NCI-H1048 (cell line): Measurements from ENCODE around the gene RNF111.
A peak's percentile ranks its signal among the peaks of the same experiment; 100 is the strongest.

Experiments used
- DNase-seq: peaks from one replicate; lab custom pipeline; 2025; lab: John Stamatoyannopoulos, UW

The RNF111 gene

DNA sequence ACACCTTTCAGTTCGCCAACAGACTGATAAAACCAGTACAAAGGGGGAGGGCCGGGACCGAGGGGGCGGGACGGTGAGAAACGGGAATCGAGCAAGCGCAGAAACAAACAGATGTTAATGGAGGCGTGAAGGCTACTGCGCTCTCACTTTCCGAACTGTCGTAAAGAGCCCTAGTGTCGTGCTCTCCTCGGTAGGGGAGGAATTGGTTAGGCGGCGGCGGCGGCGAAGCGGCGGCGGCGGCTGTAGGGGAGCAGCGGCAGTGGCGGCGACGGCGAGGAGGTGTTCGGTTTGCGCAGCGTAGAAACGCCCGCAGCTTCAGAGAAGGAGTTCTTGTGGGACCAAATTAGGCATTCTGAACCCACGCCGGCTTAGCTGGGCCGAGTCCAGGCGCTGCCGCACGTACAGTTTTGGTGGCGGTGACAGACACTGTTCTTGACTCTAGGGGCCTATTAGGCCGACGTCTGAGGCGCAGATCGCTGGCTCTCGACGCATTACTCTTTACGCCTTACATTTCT lies at the start of gene RNF111:
TSS of gene RNF111 (plus strand) at position 173 of the 515 bp plus-strand sequence. CDS start 43,160 bp downstream, outside the sequence.
- peak; percentile 67 for DNase-seq

GRCh38 chr15:58947179-58947578 lies 40.3 kb upstream of the RNF111 start:
- DNase-seq: no peak

- DNase-seq: peak; percentile 74
These were observed 36.0 kb upstream of the RNF111 start for GRCh38 chr15:58951388-58952007.

DNA sequence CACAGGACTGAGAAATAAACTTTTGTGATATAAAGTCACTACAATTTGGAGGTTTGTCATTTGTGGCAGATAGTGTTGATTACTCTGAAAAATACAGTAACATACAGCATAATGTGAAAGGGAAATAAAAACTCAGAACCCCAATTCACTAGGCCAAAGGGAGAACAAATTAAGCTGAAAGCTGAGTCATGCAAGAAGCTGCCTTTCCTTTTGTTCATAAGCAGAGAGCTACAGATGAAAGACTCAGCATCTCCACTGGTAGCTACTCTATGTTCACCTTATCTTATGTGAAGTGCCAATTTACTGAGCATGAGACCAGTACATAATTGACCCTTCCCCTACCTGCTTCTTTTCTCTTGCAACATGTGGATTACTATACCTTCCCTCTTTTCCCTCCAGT lies 34.7 kb upstream of the RNF111 start:
- no peak for DNase-seq

DNA sequence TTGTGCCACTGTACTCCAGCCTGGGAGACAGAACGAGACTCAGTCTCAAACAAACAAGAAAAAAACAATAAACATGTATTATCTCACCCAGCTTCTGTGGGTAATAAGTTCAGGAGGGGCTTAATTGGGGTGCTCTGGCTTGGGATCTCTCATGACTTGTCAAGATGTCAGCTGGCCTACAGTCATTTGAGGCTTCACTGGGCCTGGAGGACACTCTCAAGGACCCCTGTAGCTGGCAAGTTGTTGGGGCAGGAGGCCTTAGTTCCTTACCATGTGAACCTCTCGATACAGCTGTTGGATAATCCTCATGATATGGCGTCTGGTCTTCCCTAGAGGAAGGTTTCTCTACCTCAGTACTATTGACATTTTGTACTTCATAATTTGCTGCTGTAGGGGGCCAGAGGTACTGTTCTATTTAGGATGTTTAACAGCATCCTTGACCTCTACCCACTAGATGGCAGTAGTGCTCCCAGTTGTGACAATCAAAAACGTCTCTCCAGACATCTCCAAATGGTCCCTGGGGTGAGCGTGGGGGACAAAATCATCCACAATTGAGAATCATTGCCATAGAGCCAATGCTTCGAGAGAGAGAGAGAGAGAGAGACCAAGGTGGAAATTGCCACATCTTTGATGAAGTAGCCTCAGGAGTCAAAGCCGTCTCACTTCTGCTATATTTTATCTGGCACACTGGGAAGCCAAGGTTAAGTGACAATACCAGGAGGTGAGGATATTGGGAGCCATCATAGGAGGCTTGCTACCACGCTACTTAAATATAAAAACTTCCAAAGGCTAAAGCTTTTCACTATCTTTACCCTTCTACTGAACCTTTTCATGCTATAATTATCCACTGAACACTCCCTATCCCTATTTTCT lies 30.1 kb upstream of the RNF111 start:
- no peak for DNase-seq

GRCh38 chr15:58958811-58959210 lies 28.7 kb upstream of the RNF111 start:
- DNase-seq: no peak

DNA sequence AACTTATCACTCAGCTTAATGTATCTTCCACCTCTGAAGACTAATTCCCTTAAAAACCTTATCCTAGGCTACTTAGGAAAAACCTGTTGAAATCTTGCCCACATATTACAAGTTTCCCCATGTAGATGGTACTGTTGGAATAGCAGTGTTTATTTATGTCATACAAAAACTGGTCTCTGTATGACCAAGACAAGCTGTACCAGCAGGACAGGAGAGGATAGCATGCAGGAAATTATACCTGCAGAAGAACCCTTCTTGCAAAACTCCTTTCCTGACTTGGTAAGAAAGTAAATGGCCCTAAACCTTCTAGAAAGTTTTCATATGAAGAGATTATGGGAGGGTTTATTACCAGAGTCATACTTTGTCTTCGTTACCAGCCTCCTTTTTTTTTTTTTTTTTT lies 25.3 kb upstream of the RNF111 start:
- DNase-seq: no peak

- DNase-seq: no peak
These were observed 24.5 kb upstream of the RNF111 start for GRCh38 chr15:58962662-58963565.

GRCh38 chr15:58966698-58967097 lies 20.8 kb upstream of the RNF111 start:
- no peak for DNase-seq

- DNase-seq: no peak
These were observed 20.0 kb upstream of the RNF111 start for GRCh38 chr15:58967479-58967878.

DNA sequence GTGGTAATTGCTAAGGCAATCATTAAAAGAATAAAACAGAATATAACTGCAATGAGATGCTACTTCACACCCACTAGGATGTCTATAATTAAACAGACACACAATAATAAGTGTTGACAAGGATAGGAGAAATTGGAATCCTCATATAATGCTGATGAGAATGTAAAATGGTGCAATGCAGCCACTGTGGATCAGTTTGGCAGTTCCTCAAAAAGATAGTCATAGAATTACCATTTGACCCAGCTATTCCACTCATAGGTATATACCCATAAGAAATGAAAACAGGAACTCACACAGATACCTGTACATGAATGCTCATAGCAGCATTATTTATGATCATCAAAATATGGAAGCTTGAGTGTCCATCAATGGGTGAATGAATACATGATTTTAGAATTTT lies 9.6 kb upstream of the RNF111 start:
- no peak for DNase-seq

- DNase-seq: no peak
These were observed 7.0 kb upstream of the RNF111 start for GRCh38 chr15:58980351-58980939.

- DNase-seq: no peak
These were observed 5.5 kb upstream of the RNF111 start for GRCh38 chr15:58981808-58982475.

- no peak for DNase-seq
These were observed 4.2 kb upstream of the RNF111 start for GRCh38 chr15:58983261-58983660.

GRCh38 chr15:58985443-58985842 lies 2.0 kb upstream of the RNF111 start:
- DNase-seq: no peak

- DNase-seq: no peak
These were observed 427 bp upstream of the RNF111 start for GRCh38 chr15:58987036-58987435.

GRCh38 chr15:58988006-58988785 lies 733 bp downstream of the RNF111 start:
- no peak for DNase-seq

DNA sequence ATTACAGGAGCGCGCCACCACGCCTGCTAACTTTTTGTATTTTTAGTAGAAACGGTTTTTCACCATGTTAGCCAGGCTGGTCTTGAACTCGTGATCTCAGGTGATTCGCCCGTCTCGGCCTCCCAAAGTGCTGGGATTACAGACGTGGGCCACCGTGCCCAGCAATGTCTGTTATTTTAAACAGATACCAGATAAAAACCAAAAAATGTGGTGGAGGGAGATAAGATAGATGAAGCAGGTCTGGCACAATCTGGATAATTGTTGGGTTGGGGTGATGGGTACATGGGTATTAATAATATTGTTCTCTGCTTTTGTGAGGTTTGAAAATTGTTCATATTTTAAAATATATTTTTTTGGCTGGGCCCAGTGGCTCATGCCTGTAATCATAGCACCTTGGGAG lies 4.7 kb downstream of the RNF111 start:
- no peak for DNase-seq

DNA sequence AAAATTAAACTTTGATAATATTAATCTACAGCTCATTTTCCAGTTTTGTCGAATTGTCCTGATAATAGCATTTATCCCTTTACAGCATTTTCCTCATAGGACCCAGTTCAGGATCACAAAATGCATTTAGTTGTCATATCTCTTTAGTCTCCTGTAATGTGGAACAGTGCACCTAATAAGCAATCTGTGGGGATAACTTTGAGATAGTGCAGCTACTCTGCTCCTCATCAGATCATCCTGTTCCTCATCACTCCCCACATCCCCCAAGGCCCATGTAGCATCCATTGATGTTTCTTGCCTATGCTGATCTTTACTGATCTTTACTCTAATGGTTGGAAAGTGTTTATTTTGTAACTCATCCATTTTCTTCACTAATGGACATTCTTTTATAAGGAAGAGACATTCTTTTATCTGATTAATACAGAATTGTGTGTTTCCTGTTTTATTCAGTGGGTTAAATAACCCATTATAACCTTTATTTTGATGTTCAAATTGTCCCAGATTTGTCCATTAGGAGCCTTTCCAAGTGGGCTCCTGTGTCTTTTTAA lies 7.5 kb downstream of the RNF111 start:
- DNase-seq: no peak

GRCh38 chr15:58999694-59000093 lies 12.2 kb downstream of the RNF111 start:
- DNase-seq: no peak
